Stomach (tissue), 9 donors: Measurements from ENCODE around the gene FBXO38. TPM values are rescaled to one million over a fixed set of nuclear protein-coding genes. Genes with fewer than 3 reads are reported as not detected.

Experiments used
- DNase-seq, 2 donors: peaks; one replicate each; pipeline versions ENCODE4 v3.0.0 to v3.0.0-alpha.2; 2013 to 2019
- H3K27ac ChIP-seq, 5 donors: fragments of 200-600 bp in 4 of 5; sonication (generic) in 4 of 5; one replicate each; pipeline ENCODE4 v1.5.1; 2013 to 2019; ENCODE audit warnings: mild to moderate bottlenecking in 1 of 5, moderate library complexity in 1 of 5
- H3K27me3 ChIP-seq, 3 donors: fragments of 200-600 bp; sonication (generic); one replicate each; pipeline ENCODE4 v1.5.1; 2017 to 2019; ENCODE audit warnings: mixed run types in 1 of 3
- H3K36me3 ChIP-seq, 4 donors: fragments of 200-600 bp; sonication (generic); 1 replicate in 3 of 4; 2 replicates in 1 of 4; pipeline ENCODE4 v1.5.1; 2016 to 2019
- H3K4me1 ChIP-seq, 4 donors: fragments of 200-600 bp; sonication (generic); one replicate each; pipeline ENCODE4 v1.5.1; 2016 to 2019
- H3K4me3 ChIP-seq, 4 donors: fragments of 200-600 bp; sonication (generic) in 3 of 4; one replicate each; pipeline ENCODE4 v1.5.1; 2016 to 2019; ENCODE audit warnings: mild to moderate bottlenecking in 1 of 4
- H3K9me3 ChIP-seq, 4 donors: fragments of 200-600 bp; sonication (generic); one replicate each; pipeline ENCODE4 v1.5.1; 2016 to 2019
- EP300 ChIP-seq: sonication (generic); formaldehyde crosslinking; IDR thresholded peaks from one replicate; pipeline ENCODE4 v1.6.1; 2017; ENCODE audit warnings: antibody characterized with exemption
- POLR2A ChIP-seq, 4 donors: fragments of 450-650 bp; IDR thresholded peaks; one replicate each; pipeline ENCODE4 v1.6.1; 2016; ENCODE audit warnings: antibody characterized with exemption in 4 of 4, control low read depth in 2 of 4, mild to moderate bottlenecking in 1 of 4, moderate library complexity in 1 of 4
- POLR2AphosphoS5 ChIP-seq, 3 donors: sonication (generic); formaldehyde crosslinking; IDR thresholded peaks; one replicate each; pipeline ENCODE4 v1.6.1; 2016; ENCODE audit warnings: antibody characterized with exemption in 3 of 3
- WGBS, 5 donors: extraction: QIAGEN DNeasy Blood & Tissue Kit in 3 of 5; methylation state at CpG; one replicate each; pipeline versions ENCODE4 v1.1.5 to v1.1.7; 2013 to 2018; 5-methylcytosine and 5-hydroxymethylcytosine counted together
- intact Hi-C: fragments of 100-400 bp; cut with DNase I; formaldehyde crosslinking; loops from one replicate; pipeline ENCODE4 v1.15.1; 2023; ENCODE audit warnings: low total_unique reads
- polyA plus RNA-seq, 3 donors: library from polyadenylated mRNA; stranded (reverse); fragments of 200-250 nt; gene quantifications; one replicate each; pipeline ENCODE4 v1.2.3, GENCODE V29; 2013
- total RNA-seq, 5 donors: library from RNA; depleted of rRNA; stranded (reverse); fragments of >200 nt; gene quantifications; one replicate each; pipeline versions ENCODE4 v1.1.0 to v1.2.3, GENCODE V29; 2014 to 2016
- TF ChIP-seq, protein P1 (sequence below), 7 experiments: fragments of 450-650 bp in 4 of 7; fragments of 200-600 bp in 3 of 7; sonication (generic) in 3 of 7; IDR thresholded peaks; one replicate each; pipeline ENCODE4 v1.5.1; 2016 to 2019; ENCODE audit warnings: antibody characterized with exemption in 7 of 7, control low read depth in 2 of 7, mild to moderate bottlenecking in 1 of 7
- donor health status: healthy with polysubstance abuse.
- donor health status: Bipolar disorder and iron deficiency.
- donor health status: healthy.

The FBXO38 gene
- total and polyA plus RNA-seq, 8 donors, result 10.7 to 119 (median 16.6) TPM

DNA sequence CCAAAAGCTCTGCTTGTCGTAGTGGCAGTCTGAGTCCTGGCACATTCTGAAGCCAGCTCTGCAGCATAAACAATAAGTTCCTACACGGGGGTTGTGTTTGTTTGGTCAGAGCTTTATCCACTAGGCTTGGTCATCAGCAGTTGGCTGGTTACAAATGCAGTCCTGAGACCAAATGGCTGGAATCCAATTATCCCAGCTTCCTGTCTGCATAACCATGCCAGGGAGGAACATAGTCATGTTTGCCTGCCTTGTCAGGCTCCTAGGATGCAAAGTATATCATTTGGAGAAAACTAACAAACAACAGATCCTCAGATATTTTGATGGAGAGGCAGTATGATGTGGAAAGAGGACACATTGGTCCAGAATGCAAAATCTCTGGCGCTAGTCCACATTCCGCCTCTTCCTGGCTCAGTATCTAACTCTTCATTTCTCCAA is 85.8 kb downstream of the FBXO38 start:
- no peaks in the 10 kb centered on the region for H3K27me3 ChIP-seq
- no peak overlapping the region for H3K4me3 ChIP-seq
- TF ChIP-seq EP300 (no peak), POLR2AphosphoS5 (IDR thresholded peaks at IDR 0.05) (peak in 1 of 3 donors; percentile 39)
- intact Hi-C loops, result no loop called here
- H3K36me3 ChIP-seq, result no peaks in the 10 kb centered on the region
- peaks cover 5 to 14% (median 9%) of the 10 kb centered on the region in 4 donors for H3K4me1 ChIP-seq
- peak overlapping the region; percentile 8 to 51 (median 34) for H3K27ac ChIP-seq
- WGBS, 5 donors, result 39 to 51% (median 47%) methylated on average over 4 of the region's 4 CpGs
- H3K9me3 ChIP-seq, result no peaks in the 10 kb centered on the region
- DNase-seq, result peak in 1 of 2 donors; percentile 34

DNA sequence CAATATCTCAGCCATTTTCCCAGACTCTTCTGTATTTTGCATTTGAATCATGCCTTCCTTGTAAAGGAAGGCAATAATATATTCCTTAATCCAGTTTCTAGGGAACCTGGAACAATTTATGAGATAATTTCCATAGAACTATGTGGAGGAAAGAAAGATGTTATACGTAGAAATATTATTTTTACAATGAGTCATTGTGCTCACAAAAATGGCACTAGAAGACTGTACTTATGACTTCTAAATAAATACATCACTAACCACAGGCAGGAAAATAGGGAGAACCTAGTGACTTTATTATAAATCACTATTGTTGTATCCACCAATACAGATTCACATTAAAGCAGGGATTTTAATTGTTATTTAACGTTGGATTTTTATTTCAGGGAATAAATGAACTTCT is 87.6 kb downstream of the FBXO38 start:
- WGBS, 5 donors, result 81 to 91% (median 82%) methylated on average over 2 of the region's 2 CpGs
- H3K4me1 ChIP-seq, result peaks cover 5 to 14% (median 7%) of the 10 kb centered on the region in 4 donors
- intact Hi-C loops, result no loop called here
- H3K36me3 ChIP-seq, result no peaks in the 10 kb centered on the region
- TF ChIP-seq EP300, result no peak
- no peak for TF ChIP-seq POLR2AphosphoS5 (IDR thresholded peaks at IDR 0.05)
- TF ChIP-seq, protein P1, sequence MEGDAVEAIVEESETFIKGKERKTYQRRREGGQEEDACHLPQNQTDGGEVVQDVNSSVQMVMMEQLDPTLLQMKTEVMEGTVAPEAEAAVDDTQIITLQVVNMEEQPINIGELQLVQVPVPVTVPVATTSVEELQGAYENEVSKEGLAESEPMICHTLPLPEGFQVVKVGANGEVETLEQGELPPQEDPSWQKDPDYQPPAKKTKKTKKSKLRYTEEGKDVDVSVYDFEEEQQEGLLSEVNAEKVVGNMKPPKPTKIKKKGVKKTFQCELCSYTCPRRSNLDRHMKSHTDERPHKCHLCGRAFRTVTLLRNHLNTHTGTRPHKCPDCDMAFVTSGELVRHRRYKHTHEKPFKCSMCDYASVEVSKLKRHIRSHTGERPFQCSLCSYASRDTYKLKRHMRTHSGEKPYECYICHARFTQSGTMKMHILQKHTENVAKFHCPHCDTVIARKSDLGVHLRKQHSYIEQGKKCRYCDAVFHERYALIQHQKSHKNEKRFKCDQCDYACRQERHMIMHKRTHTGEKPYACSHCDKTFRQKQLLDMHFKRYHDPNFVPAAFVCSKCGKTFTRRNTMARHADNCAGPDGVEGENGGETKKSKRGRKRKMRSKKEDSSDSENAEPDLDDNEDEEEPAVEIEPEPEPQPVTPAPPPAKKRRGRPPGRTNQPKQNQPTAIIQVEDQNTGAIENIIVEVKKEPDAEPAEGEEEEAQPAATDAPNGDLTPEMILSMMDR (IDR thresholded peaks at IDR 0.05), result no peak
- no peak for TF ChIP-seq POLR2A (IDR thresholded peaks at IDR 0.05)
- no peak overlapping the region for H3K27ac ChIP-seq
- no peak overlapping the region for H3K4me3 ChIP-seq
- no peak for DNase-seq
- H3K9me3 ChIP-seq, result no peaks in the 10 kb centered on the region
- no peaks in the 10 kb centered on the region for H3K27me3 ChIP-seq

DNA sequence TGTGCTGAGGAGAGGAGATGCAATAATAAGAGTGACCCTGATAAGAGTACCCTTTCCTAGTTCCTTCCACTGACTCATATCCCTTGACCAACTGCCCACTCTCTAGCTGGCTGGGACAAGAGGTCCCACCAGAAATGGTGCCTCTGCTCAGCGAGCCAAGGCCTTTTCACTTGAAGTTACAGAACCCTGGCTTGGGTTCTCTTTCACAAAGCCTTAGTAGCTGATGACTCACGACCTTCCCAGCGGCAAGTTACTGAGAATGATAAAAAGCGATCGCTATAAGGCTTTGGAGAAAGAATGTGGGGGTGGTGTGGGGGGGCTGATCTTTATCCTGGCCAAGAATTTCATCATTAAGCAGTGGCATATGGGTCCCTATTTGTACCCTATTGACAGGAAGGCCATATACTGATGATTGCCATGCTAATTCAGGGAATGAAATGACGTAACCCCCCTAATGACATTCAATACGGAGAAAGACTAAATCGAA is 90.3 kb downstream of the FBXO38 start:
- Histone ChIP-seq H3K36me3 (no peaks in the 10 kb centered on the region), H3K9me3 (no peaks in the 10 kb centered on the region), H3K4me3 (no peak overlapping the region), H3K27ac (peak overlapping the region in 2 of 5 donors; percentile 16 to 34), H3K27me3 (no peaks in the 10 kb centered on the region), H3K4me1 (peaks cover 3 to 8% (median 5%) of the 10 kb centered on the region in 4 donors)
- no peak for TF ChIP-seq EP300
- TF ChIP-seq POLR2AphosphoS5 (IDR thresholded peaks at IDR 0.05), result peak in 1 of 3 donors; percentile 6
- 72 to 85% (median 79%) methylated on average over 8 of the region's 8 CpGs for WGBS, 5 donors
- DNase-seq, result no peak
- intact Hi-C loops, result no loop called here

DNA sequence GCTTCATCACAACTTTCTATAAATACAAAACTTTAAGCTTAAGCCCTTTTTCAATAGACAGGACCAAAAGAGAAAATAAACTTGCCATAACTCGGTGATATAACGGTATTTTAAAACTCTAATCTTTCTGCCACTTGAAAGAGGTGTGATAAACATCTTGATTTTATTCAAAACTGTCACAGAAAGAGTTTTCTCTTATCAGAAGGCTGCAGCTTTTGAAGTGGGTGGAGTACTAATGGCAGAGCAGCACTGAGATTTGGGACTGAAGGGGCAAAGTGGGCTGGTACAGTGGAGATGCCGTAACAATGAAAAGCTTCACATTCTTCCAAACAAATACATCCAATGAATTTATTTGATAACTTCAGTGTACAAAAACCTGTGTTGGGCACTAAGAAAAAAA is 92.5 kb downstream of the FBXO38 start:
- Histone ChIP-seq H3K36me3 (no peaks in the 10 kb centered on the region), H3K4me3 (no peak overlapping the region), H3K4me1 (no peaks in the 10 kb centered on the region), H3K9me3 (no peaks in the 10 kb centered on the region), H3K27ac (no peak overlapping the region), H3K27me3 (no peaks in the 10 kb centered on the region)
- WGBS, 5 donors, result 34 to 57% (median 48%) methylated on average over 3 of the region's 3 CpGs
- no peak for DNase-seq
- TF ChIP-seq, protein P1 (IDR thresholded peaks at IDR 0.05), result no peak
- TF ChIP-seq POLR2AphosphoS5 (IDR thresholded peaks at IDR 0.05), result no peak
- no peak for TF ChIP-seq POLR2A (IDR thresholded peaks at IDR 0.05)
- TF ChIP-seq EP300, result no peak
- intact Hi-C loops, result no loop called here

DNA sequence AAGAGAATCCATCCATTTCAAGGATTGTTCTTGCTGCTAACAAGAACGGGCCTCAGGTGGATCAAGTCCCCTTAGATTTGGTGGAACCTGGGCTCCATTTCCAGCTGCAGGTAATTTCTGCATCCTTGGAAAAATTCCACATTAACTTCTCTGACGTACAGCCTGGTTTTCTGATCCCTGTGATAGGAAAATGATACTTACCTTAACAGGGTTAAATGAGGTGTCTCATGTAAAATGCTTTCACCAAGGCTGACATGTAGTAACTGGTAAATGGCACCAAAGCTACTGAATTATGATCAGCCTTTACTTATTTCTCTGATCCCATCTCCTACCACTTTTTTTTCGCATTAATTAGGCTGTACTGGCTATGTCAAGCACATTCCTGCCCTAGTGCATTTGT is 93.7 kb downstream of the FBXO38 start:
- Histone ChIP-seq H3K4me3 (no peak overlapping the region), H3K9me3 (no peaks in the 10 kb centered on the region), H3K4me1 (no peaks in the 10 kb centered on the region), H3K27me3 (no peaks in the 10 kb centered on the region), H3K27ac (no peak overlapping the region), H3K36me3 (no peaks in the 10 kb centered on the region)
- 63 to 76% (median 73%) methylated on average over 3 of the region's 3 CpGs for WGBS, 5 donors
- no peak for DNase-seq
- no peak for TF ChIP-seq EP300
- TF ChIP-seq POLR2A (IDR thresholded peaks at IDR 0.05), result no peak
- no peak for TF ChIP-seq POLR2AphosphoS5 (IDR thresholded peaks at IDR 0.05)
- TF ChIP-seq, protein P1 (IDR thresholded peaks at IDR 0.05), result no peak
- intact Hi-C loops, result no loop called here
